Measurements from ENCODE around the gene FOXP3.
"Not testable (repeated sequence)": the region's sequence is repeated elsewhere in the genome, so short reads cannot be mapped to it uniquely, and the experiment has no call there.

FOXP3 gene

GRCh38 chrX:49264460-49264859, at the start of gene FOXP3:
Gene FOXP3 (minus strand): TSS chrX:49264710. CDS start chrX:49258505, 6,205 bp downstream.
- no peak for DNase-seq

DNA sequence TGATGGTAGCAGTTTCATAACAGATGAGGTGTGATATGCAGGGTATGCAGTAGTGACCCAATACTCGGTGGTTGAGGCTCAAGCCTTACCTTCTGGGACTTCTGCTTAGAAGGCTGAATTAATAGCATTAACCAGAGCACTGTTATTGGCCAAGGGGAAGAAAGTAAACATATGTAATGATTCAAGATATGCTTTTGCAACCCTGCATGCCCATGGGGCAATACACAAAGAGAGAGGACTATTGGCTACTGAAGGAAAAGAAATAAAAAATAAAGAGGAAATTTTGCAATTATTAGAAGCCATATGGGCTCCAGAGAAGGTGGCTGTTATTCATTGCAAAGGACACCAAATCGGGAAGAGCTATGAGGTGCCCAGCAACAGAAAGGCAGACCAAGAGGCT, 47.7 kb upstream of the FOXP3 start:
- no peak for DNase-seq

DNA sequence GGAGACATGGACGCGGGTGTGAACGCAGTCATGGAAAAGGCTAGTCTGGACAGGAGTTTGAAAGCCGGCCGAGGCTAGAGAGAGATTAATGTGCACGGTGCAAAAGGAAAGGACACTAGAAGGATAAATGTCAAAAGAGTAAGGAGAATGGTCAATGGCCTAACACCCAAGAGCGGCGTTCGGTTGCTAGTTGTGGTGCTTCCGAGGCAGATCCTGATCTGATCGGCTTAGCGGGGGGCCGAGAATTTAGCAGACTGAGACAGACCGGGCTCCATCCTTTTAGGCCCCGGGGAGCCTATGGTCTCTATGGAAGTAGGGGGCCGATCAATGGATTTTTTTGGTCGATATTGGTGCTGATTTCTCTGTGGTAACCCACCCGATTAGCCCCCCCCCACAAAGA, 45.9 kb upstream of the FOXP3 start:
- DNase-seq, result no peak

DNA sequence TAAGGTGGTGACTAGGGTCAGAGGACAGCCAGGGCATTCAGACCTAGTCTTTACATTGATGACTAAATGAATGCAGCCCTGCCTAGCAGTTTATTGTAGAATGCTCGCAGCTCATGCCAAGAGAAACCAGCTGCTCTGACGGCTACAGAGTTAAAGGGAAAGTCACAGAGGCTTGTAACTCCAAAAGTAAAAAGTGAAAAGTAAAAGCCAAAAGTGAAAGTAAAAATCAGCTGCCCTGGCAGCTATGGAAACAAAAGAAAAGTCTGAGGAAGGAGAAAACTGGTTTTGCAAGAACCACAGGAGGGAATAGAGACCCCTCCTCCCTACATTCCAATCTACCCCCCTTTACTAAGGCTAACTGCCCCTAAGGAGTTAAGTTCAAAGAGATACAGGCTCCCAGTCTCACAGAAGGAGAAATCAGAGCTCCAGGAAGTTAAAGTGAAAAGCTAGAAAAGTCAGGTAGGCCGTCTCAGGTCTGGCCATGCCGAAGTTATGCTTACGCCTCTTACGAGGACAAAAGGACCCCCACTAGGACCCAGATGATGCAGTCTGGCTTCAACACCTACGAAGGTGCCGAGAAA, 45.0 kb upstream of the FOXP3 start:
- DNase-seq, result no peak

DNA sequence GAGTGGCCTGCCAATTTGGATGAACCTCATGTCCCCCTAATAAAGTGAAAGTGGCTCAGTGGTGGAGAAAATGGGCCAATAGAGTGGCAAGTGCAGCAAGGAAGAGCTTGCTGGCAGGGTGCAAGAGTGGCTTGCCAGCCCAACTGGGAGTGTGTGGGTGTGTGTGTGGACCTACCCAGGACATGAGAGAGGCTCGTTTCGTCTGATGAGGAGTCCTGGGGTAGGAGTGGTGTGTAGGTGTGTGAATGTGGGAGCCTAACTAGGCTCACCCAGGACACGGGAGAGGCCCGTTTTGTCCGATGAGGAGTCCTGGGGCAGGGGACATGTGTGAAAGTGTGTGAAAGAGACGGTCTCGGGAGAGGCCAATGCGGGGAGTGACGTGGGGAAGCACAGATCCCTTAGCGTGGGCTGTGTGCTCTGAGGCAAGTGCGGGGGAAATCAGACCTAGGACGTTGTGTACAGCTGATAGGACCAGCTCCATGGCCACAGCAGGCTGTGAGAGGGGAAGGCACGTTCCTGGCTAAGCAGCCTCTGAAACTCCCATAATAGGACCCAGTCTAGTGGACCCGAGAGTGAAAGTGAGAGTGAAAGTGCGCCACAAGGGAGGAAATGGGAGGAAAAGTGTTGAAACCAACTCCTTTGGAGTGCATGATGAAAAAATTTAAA, 44.2 kb upstream of the FOXP3 start:
- DNase-seq, result no peak

GRCh38 chrX:49307775-49308174, 43.3 kb upstream of the FOXP3 start:
- DNase-seq, result not testable (repeated sequence)

DNA sequence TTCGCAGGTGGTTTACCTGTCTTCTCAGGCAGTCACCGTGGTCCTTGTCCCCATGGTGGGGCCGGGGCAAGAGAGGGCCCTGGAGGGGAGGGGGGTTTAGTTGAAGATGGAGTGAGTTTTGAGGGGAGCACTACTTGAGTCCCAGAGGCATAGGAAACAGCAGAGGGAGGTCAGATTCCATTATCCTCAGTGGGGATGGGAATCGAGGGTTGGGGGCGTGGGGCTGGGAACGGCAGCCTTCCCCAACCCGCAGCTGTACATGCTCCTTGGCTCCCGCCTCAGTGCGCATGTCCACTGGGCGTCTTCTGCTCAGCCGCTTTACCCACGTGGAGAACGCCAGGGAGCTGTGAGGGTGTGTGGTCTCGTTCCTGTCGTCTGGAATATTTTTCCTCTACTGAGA, 38.8 kb upstream of the FOXP3 start, which contains the start of gene GAGE10:
TSS of gene GAGE10 (plus strand) at position 301 of the 400 bp plus-strand sequence. CDS start 1,214 bp downstream, outside the sequence.
- no peak for DNase-seq

- no peak for DNase-seq
These were observed 36.2 kb upstream of the FOXP3 start for GRCh38 chrX:49300703-49301102.

GRCh38 chrX:49299293-49299692, 34.8 kb upstream of the FOXP3 start:
- not testable (repeated sequence) for DNase-seq

- no peak for DNase-seq
These were observed 28.2 kb upstream of the FOXP3 start for GRCh38 chrX:49292400-49293362.

DNA sequence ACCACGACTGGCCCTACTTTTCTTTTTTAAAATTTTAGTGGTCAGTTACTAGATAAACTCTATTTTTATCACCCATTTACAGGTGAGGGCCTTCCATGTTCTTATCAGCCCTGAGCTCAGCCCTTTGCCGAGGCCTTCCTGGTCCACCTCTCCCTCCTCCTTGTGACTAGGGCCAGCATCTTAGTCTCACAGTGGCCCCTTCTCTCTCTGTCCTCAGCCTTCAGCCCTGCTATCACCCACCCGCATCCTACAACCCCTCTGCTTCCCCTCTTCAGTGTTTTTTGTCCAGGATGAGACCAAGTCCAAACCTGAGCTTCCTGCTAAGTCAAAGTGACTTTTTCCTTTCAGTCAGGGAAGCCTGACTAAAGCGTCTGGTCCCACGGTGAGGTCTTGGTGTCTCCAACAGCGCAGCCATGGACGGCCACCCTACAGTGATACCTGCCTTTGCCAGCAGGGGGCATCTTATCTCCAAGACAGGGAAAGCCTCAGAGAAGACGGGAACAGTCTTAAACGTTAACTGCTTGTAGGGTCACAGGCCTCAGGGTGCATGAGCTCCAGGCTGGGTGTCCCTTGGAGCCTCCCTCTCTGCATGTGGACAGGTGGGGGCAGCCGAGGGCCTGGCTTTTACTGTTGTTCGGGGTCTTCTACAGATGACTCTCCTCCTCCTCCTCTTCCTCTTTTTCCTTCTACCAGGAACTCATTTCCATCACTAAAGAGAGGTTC, 27.3 kb upstream of the FOXP3 start:
- peak; percentile 75 for DNase-seq

DNA sequence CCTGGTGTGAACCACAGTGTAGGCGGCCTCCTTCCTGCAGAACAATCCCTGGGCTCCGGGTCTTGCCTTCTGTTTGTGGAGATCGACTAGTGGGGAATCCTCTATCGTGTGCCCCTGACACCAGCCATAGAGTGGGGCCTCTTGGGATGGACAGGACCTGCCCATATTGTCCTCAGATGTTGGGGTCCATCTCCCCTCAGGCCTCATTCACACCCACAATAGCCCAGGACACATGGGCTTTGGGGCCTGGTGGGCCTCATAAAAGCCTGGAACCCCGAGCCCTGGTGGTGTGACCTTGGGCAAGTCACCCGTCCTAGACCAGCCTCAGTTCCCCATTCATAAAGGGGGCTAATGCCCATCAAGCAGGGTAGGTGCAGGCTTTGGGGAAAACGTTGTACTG, 25.7 kb upstream of the FOXP3 start:
- no peak for DNase-seq

DNA sequence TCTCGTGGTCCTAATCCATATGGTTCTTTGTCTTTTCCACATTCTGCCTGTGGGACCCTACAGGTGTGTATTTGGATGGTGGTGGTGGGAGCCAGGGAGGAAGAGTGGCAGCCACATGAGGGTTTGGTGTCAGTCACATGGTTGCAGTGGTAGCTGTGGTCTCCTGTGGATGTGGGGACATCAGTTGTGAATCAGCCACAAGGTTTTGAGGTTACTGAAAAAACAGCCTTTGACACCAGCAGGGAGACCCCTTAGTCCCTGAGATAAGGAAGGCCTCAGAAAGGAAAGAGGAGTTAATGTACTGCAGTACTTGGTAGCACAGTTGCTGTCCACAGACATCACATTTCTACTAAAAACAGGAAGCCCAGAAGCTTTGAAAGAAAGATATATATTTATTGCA, 23.2 kb upstream of the FOXP3 start:
- DNase-seq, result no peak

GRCh38 chrX:49286581-49286980, 22.1 kb upstream of the FOXP3 start:
- DNase-seq, result no peak

DNA sequence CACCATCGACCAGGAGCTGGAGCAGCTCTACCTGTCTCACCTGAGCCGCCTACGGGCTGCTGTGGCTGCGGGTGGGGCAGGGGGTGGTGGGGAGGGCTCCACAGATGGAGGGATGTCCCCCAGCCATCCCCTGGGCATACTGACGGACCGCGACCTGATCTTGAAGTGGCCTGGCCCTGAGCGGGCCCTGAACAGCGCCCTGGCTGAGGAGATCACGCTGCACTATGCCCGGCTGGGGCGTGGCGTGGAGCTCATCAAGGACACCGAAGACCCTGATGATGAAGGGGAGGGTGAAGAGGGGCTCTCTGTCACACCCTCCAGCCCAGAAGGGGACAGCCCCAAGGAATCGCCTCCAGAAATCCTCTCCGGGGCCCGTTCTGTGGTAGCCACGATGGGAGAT, 21.6 kb upstream of the FOXP3 start:
- no peak for DNase-seq

DNA sequence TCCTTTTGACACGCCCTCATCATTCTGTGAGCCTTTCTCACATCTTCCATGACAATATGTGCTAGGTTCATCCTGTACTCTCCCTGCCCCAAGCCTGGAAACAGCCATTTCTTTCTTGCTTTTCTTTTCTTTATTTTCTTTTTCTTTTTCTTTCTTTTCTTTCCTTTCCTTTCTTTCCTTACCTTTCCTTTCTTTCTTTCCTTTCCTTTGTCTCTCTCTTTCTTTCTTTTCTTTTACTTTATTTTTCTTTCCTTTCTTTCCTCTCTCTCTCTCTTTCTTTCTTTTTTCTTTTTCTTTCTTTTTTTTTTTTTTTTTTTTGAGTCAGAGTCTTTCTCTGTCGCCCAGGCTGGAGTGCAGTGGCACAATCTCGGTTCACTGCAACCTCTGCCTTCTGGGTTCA, 19.7 kb upstream of the FOXP3 start:
- no peak for DNase-seq

DNA sequence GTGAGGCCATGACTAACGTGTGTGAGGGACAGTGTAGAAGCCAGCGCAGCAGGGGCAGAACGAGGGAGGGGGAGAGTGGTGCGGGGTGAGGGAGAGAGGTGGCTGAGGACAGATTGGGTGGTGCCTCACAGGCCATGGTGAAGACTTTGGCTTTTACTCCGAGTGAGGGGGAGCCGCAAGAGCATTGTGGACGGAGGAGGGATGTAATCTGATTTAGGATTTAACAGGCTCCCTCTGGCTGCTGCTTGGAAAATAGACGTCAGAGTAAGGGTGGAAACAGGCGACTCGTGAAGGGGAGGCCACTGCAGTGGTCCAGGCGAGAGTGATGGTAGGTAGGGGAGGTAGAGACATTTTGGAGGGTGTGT, 18.1 kb upstream of the FOXP3 start:
- no peak for DNase-seq

- no peak for DNase-seq
These were observed 13.6 kb upstream of the FOXP3 start for GRCh38 chrX:49278081-49278480.

DNA sequence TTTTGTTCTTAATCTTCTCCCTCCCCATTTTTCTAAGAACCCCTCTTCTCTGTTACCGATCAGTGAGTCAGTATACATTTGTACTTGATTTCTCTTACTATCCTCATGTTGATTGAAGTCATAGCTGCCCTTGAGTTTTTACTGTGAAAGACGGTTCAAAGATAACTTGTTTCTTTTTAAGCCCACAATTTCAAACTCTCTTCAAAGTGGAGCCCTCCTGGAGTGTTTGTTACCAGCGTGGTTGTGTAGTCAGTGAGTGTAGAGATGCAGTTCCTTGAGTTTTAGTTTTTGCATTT, 13.0 kb upstream of the FOXP3 start:
- DNase-seq, result no peak

DNA sequence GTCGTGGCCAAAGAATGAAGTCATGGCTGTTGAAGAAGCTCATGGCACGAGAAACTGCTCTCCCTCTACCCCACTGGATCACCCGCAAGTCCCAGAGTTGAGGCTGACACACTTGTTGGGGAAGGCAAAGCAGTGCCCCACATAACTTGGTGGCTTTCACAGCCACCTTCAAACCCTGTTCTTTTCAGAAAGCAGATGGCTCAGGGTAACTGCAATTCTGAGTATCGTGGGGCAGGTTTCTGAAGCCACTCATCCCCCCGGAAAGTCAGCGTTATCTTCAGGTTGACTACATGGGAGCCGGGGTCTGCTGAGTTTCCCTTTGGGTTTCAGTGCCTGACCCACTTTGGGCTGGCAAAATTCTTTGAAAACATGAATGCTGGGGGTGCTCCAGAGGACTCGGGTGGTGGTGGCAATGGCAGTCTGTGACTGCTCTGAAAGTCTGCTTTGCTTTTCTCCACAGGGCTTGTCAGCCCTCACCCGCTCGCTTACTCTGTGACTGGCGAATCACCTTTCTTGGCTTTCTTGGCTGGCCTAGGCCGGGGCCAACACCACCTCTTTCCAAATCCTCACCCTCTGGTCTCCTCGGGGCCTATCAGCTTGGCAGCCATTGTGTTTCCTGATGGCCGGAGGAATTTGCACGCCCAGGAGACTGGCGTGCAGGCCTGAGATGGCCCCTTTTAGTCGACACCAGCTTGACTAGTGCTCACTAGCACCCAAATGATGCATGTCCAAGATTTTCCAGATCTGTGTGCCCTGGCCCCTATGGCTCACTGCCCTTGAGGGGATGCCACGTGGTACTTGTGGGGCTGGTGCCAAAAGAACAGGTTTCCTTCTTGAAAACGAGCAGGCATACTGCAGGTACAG, 12.4 kb upstream of the FOXP3 start:
- peak; percentile 37 for DNase-seq

GRCh38 chrX:49276207-49276606, 11.7 kb upstream of the FOXP3 start:
- DNase-seq, result no peak

GRCh38 chrX:49273181-49273727, 8.7 kb upstream of the FOXP3 start:
- DNase-seq, result peak; percentile 74
